K562 (cell line): ENCODE data around the gene ARHGDIA. TPM values are rescaled to one million over a fixed set of nuclear protein-coding genes. Genes with fewer than 3 reads are reported as not detected.
A peak's percentile ranks its signal among the peaks of the same experiment; 100 is the strongest.

Source experiments
- ATAC-seq: fragments of 200-7000 bp; cut with Tn5 transposase; 3 replicates; pipeline ENCODE4 v1.9.1; 2020; ENCODE audit warnings: moderate library complexity
- BruUV-seq: library from RNA; stranded (reverse); fragments of 400-500 nt; replicated peaks from 2 replicates; lab custom pipeline; 2021; lab: Mats Ljungman, UMichigan
- CTCF ChIA-PET: fragments of 300-600 bp; formaldehyde crosslinking; extraction: SDS; loops from one replicate; lab custom pipeline; 2021; ENCODE audit warnings: low intra/inter-chr PET ratio; lab: Yijun Ruan, JAX
- POLR2A ChIA-PET: fragments of 300-600, 350-650 bp; sonication (Branson Sonifier 250); formaldehyde crosslinking; extraction: SDS; loops from one replicate; lab custom pipeline; 2021; ENCODE audit warnings: antibody characterized with exemption, inconsistent platforms; lab: Yijun Ruan, JAX
- DNase-seq, 4 experiments: peaks; one replicate each; pipeline versions ENCODE4 v3.0.0 to v3.0.0-alpha.2; 2011 to 2018; ENCODE audit warnings: low spot score in 3 of 4, mixed read lengths in 3 of 4; ENCODE audit errors: extremely low read depth in 1 of 4
- FAIRE-seq: peaks from 2 replicates; lab custom pipeline; 2011; peaks lifted over from hg19 to GRCh38; lab: Jason Lieb, UNC
- H2AFZ ChIP-seq: 2 replicates; pipeline ENCODE4 v1.6.0; 2011; ENCODE audit warnings: low read depth, low read length, control low read depth, inconsistent platforms
- H3K27ac ChIP-seq: fragments of 200-600 bp; 3 replicates; pipeline ENCODE4 v1.8.0; 2011; ENCODE audit warnings: low read depth, mild to moderate bottlenecking, control low read depth, inconsistent platforms, low read length, moderate library complexity, mixed read lengths; ENCODE audit errors: extremely low read depth
- H3K27me3 ChIP-seq, 2 experiments: fragments of 300-600 bp in 1 of 2; 2 replicates in 1 of 2; 3 replicates in 1 of 2; pipeline versions ENCODE4 v1.6.0 to v1.8.0; 2011; ENCODE audit warnings: inconsistent platforms in 2 of 2, low read length in 2 of 2, mild to moderate bottlenecking in 1 of 2, mixed read lengths in 1 of 2, moderate library complexity in 1 of 2; ENCODE audit not compliant: control insufficient read depth in 2 of 2, insufficient read depth in 2 of 2
- H3K36me3 ChIP-seq: fragments of 300-600 bp; 3 replicates; pipeline ENCODE4 v1.8.0; 2011; ENCODE audit warnings: mild to moderate bottlenecking, low read length, inconsistent platforms; ENCODE audit not compliant: control insufficient read depth, insufficient read depth
- H3K4me1 ChIP-seq, 2 experiments: fragments of 200-600 bp in 1 of 2; replicated peaks in 1 of 2; 2 replicates in 1 of 2; 3 replicates in 1 of 2; pipeline versions ENCODE4 v1.5.1 to v1.8.0; 2011; ENCODE audit warnings: inconsistent platforms in 2 of 2, low read length in 2 of 2, mild to moderate bottlenecking in 1 of 2, mixed read lengths in 1 of 2, moderate library complexity in 1 of 2; ENCODE audit not compliant: control insufficient read depth in 2 of 2, insufficient read depth in 2 of 2
- H3K4me2 ChIP-seq: 2 replicates; pipeline ENCODE4 v1.6.1; 2011; ENCODE audit warnings: low read length, control low read depth, inconsistent platforms, mixed read lengths; ENCODE audit not compliant: insufficient read depth
- H3K4me3 ChIP-seq: fragments of 200-600 bp; sonication (generic), shearing (Covaris generic); 2 replicates; pipeline ENCODE4 v1.5.1; 2016; ENCODE audit warnings: control low read depth, inconsistent platforms
- H3K79me2 ChIP-seq: fragments of 200-600 bp; 3 replicates; pipeline ENCODE4 v1.8.0; 2011; ENCODE audit warnings: low read length, inconsistent platforms; ENCODE audit not compliant: control insufficient read depth, insufficient read depth
- H3K9ac ChIP-seq, 2 experiments: 2 replicates each; pipeline versions ENCODE4 v1.6.0 to v1.6.1; 2011; ENCODE audit warnings: low read depth in 2 of 2, low read length in 2 of 2, control low read depth in 1 of 2, inconsistent platforms in 1 of 2, mild to moderate bottlenecking in 1 of 2, mixed read lengths in 1 of 2; ENCODE audit not compliant: insufficient read depth in 1 of 2
- H3K9me1 ChIP-seq: one replicate; pipeline ENCODE4 v1.6.0; 2011; ENCODE audit warnings: inconsistent platforms, mild to moderate bottlenecking, low read length, moderate library complexity; ENCODE audit not compliant: control insufficient read depth, insufficient read depth
- H3K9me3 ChIP-seq: replicated peaks from 2 replicates; pipeline ENCODE4 v1.5.1; 2011; ENCODE audit warnings: low read depth, low read length, inconsistent platforms; ENCODE audit not compliant: control insufficient read depth, insufficient read depth
- H4K20me1 ChIP-seq: replicated peaks from 2 replicates; pipeline ENCODE4 v1.6.1; 2011; ENCODE audit warnings: low read length, inconsistent platforms, mixed read lengths; ENCODE audit not compliant: control insufficient read depth, insufficient read depth
- CBX2 ChIP-seq: fragments of 200-600 bp; sonication (generic); IDR thresholded peaks from one replicate; pipeline ENCODE4 v1.6.1; 2012; ENCODE audit warnings: mild to moderate bottlenecking, low read length, inconsistent platforms; ENCODE audit not compliant: insufficient read depth, poor library complexity, severe bottlenecking
- E4F1 ChIP-seq: fragments of 250-450 bp; sonication (Bioruptor Pico); IDR thresholded peaks from 2 replicates; pipeline ENCODE4 v1.5.0; 2021; ENCODE audit warnings: mild to moderate bottlenecking, borderline replicate concordance
- MECOM ChIP-seq: fragments of 250-450 bp; sonication (Bioruptor Pico); IDR thresholded peaks from 2 replicates; pipeline ENCODE4 v1.8.0; 2022; ENCODE audit warnings: inconsistent platforms
- RFX7 ChIP-seq: fragments of 250-450 bp; sonication (Bioruptor Pico); IDR thresholded peaks from 2 replicates; pipeline ENCODE4 v1.5.1; 2021; ENCODE audit warnings: mild to moderate bottlenecking
- SIX5 ChIP-seq, 2 experiments: IDR thresholded peaks; 2 replicates each; pipeline ENCODE4 v1.6.1; 2011; ENCODE audit warnings: low read length in 2 of 2, borderline replicate concordance in 1 of 2, low read depth in 1 of 2, mild to moderate bottlenecking in 1 of 2, moderate library complexity in 1 of 2; ENCODE audit not compliant: insufficient read depth in 1 of 2
- ZBTB33 ChIP-seq: sonication (generic); formaldehyde crosslinking; IDR thresholded peaks from 2 replicates; pipeline ENCODE4 v1.8.1; 2023; ENCODE audit warnings: mild to moderate bottlenecking, missing genetic modification reagents
- WGBS: fragments of 100-300 bp; shearing (Covaris generic); methylation state at CpG from one replicate; pipeline ENCODE4 v1.1.6; 2016; ENCODE audit warnings: low coverage, mixed read lengths; ENCODE audit not compliant: insufficient coverage; ENCODE audit errors: missing lambda C conversion rate; 5-methylcytosine and 5-hydroxymethylcytosine counted together
- in situ Hi-C: fragments of 300-500 bp; cut with MboI; formaldehyde crosslinking; loops from 4 replicates; pipeline ENCODE4 v1.15.0; 2018; ENCODE audit warnings: inconsistent platforms, mixed read lengths
- intact Hi-C: fragments of 100-400 bp; cut with micrococcal nuclease; formaldehyde crosslinking; loops from 2 replicates; pipeline ENCODE4 v1.14.2; 2022
- polyA plus RNA-seq, 8 experiments: library from polyadenylated mRNA; depleted of rRNA in 4 of 8; stranded (reverse) in 5 of 8; unstranded in 3 of 8; fragments of >200 nt; fragmentation: Nextera tagmentation in 2 of 8; fragmentation: Illumina TruSeq in 1 of 8; extraction: Ambion mirVana in 2 of 8; extraction: Trizol in 1 of 8; gene quantifications; 2 replicates each; pipeline versions ENCODE4 v1.2.1 to v1.2.3, GENCODE V29; 2011 to 2014; ENCODE audit warnings: inconsistent platforms in 1 of 8, missing spikeins in 1 of 8
- total RNA-seq, 7 experiments: library from RNA; depleted of rRNA in 6 of 7; stranded (reverse); fragments of >200 nt in 6 of 7; fragmentation: Illumina TruSeq in 2 of 7; extraction: Trizol in 2 of 7; gene quantifications; 2 replicates each; pipeline versions ENCODE4 v1.2.1 to v1.2.3, GENCODE V29; 2011 to 2021; ENCODE audit warnings: low replicate concordance in 1 of 7

Gene ARHGDIA
- total and polyA plus RNA-seq, 9 of the 15 experiments (the other 6 are each of a cell fraction or from before 2014, with no cell fraction given) = 9.6 to 340 (median 97.6) TPM

GRCh38 chr17:81825841-81826466, 45.2 kb downstream of the ARHGDIA start (continued):
- no peak for TF ChIP-seq E4F1
- no peak for TF ChIP-seq RFX7 (CRISPR knock-in tag)

GRCh38 chr17:81824595-81824994, 46.5 kb downstream of the ARHGDIA start:
- in situ Hi-C loops (no loop called here), intact Hi-C loops (loop anchor here (5.0 kb wide), 1 partner anchor 38 kb away; the partner anchor contains the start of gene P4HB)
- TF ChIP-seq ZBTB33 (CRISPR knock-in tag) (peak; percentile 61; the same call in 1 of the 2 replicates), CBX2 (no peak), SIX5 (IDR thresholded peaks at IDR 0.05; ENCODE audit: borderline replicate concordance in 1 of 2, insufficient read depth in 1 of 2, low read depth in 1 of 2, low read length in 2 of 2) (no peak), MECOM (CRISPR knock-in tag) (no peak)
- FAIRE-seq (no peak), DNase-seq (no peak), ATAC-seq (no peak)
- no peak overlapping the region for H3K4me2 ChIP-seq
- no peaks in the 10 kb centered on the region for H3K9me1 ChIP-seq
- H3K79me2 ChIP-seq = no peaks in the 10 kb centered on the region
- no peaks in the 10 kb centered on the region for H4K20me1 ChIP-seq
- BruUV-seq = no TSS peak
- H2AFZ ChIP-seq = no peak overlapping the region
- peak overlapping the region in 1 of 2 experiments; percentile 53; a peak in 2 of 4 replicates for H3K9ac ChIP-seq
- H3K4me3 ChIP-seq = no peak overlapping the region
- no peaks in the 10 kb centered on the region for H3K27me3 ChIP-seq
- no peak overlapping the region for H3K27ac ChIP-seq
- CTCF ChIA-PET = no interaction called here
- no peaks in the 10 kb centered on the region for H3K36me3 ChIP-seq
- no peaks in the 10 kb centered on the region for H3K9me3 ChIP-seq
- 72% methylated on average over 7 of the region's 11 CpGs for WGBS
- H3K4me1 ChIP-seq = peaks cover 17 to 76% of the 10 kb centered on the region in 2 experiments
- POLR2A ChIA-PET = interaction anchor here (0.9 to 1.4 kb wide), 5 partner anchors 9 to 43 kb away, joined by 3 to 6 read pairs (median 3); partner anchors contain the start of gene MCRIP1
